Measurements from ENCODE around the gene FGF1. TPM values are rescaled to one million over a fixed set of nuclear protein-coding genes. Genes with fewer than 3 reads are reported as not detected.

The FGF1 gene
- total and polyA plus RNA-seq, 4 donors = 19.8 to 44.2 (median 25.0) TPM

DNA sequence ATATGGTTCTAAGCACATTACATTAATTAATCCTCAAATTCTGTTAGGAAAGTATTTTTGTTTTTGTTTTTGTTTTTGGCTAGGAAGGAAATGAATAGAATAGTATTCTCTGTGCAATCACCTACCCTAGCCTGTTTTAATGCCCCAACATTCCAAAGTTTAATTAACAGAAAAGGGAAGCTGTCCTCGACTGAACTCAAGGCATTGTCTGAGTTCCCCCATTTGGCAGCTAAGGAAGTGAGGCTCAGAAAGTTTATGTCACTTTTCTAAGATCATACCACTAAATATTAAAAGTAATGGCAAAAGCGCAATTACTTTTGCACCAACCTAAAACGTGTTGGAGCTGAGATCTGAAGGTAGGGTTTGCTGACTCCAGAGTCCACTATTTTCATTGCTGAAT, 59.8 kb downstream of the FGF1 start:
- ATAC-seq (ENCODE audit: low FRiP score) (no peak), DNase-seq (no peak)
- intact Hi-C loops (cut with DNase I) = no loop called here
- Histone ChIP-seq H3K4me1 (ENCODE audit: control insufficient read depth in 1 of 2, insufficient read depth in 2 of 2, low read length in 2 of 2) (peaks cover 0 to 8% of the 10 kb centered on the region in 2 donors), H3K4me3 (ENCODE audit: low read length in 2 of 2) (no peak overlapping the region), H3K36me3 (ENCODE audit: control insufficient read depth in 1 of 2, insufficient read depth in 2 of 2, low read length in 1 of 2) (no peaks in the 10 kb centered on the region), H3K9me3 (ENCODE audit: control insufficient read depth, low read length) (no peaks in the 10 kb centered on the region), H3K27ac (ENCODE audit: low read depth in 1 of 2, low read length in 2 of 2) (no peak overlapping the region), H3K27me3 (ENCODE audit: control insufficient read depth in 1 of 2, insufficient read depth in 2 of 2, low read length in 1 of 2) (no peaks in the 10 kb centered on the region)
- WGBS, 2 donors = 69 to 74% methylated on average over 3 of the region's 3 CpGs

DNA sequence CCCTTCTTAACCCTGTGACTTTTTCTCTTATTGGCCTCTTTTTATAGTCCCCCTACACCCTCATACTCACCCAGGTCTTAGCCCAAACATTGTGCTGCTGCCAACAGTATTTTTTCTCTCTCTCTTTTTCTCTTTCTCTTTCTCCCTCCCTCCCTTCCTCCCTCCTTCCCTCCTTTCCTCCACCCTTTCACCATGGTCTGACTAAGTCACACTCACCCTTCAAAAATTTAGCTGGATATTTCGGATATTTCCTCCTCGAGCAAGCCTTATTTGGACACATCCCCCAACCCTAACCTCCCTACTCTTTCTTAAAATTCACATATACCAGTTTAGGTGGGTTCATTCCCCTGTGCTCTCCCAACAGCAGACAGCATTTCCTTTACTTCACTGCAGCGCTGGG, 64.7 kb downstream of the FGF1 start:
- peak; percentile 49 for ATAC-seq (ENCODE audit: low FRiP score)
- no peaks in the 10 kb centered on the region for H3K9me3 ChIP-seq (ENCODE audit: control insufficient read depth, low read length)
- intact Hi-C loops (cut with DNase I) = no loop called here
- no peak overlapping the region for H3K4me3 ChIP-seq (ENCODE audit: low read length in 2 of 2)
- H3K27me3 ChIP-seq (ENCODE audit: control insufficient read depth in 1 of 2, insufficient read depth in 2 of 2, low read length in 1 of 2) = no peaks in the 10 kb centered on the region
- no peak for DNase-seq
- H3K4me1 ChIP-seq (ENCODE audit: control insufficient read depth in 1 of 2, insufficient read depth in 2 of 2, low read length in 2 of 2) = peaks cover 0 to 10% of the 10 kb centered on the region in 2 donors
- H3K36me3 ChIP-seq (ENCODE audit: control insufficient read depth in 1 of 2, insufficient read depth in 2 of 2, low read length in 1 of 2) = no peaks in the 10 kb centered on the region
- peak overlapping the region; percentile 91 to 93 for H3K27ac ChIP-seq (ENCODE audit: low read depth in 1 of 2, low read length in 2 of 2)
- 29 to 34% methylated on average over 3 of the region's 3 CpGs for WGBS, 2 donors

DNA sequence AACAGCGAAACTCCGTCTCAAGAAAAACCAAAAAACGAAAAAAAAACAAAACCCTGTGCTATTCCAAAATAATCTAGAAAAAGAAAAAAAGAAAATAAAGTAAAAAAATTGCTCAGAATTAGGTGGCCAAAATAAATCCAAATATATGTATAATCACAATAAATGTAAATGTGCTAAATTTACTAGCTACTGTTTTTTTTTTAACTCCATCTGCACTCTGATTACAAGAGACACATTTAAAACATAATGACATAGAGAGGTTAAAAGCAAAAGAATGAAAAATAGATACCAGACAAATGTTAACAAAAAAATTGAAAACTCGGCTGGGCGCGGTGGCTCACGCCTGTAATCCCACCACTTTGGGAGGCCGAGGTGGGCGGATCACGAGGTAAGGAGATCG, 66.1 kb downstream of the FGF1 start:
- H3K9me3 ChIP-seq (ENCODE audit: control insufficient read depth, low read length) = no peaks in the 10 kb centered on the region

DNA sequence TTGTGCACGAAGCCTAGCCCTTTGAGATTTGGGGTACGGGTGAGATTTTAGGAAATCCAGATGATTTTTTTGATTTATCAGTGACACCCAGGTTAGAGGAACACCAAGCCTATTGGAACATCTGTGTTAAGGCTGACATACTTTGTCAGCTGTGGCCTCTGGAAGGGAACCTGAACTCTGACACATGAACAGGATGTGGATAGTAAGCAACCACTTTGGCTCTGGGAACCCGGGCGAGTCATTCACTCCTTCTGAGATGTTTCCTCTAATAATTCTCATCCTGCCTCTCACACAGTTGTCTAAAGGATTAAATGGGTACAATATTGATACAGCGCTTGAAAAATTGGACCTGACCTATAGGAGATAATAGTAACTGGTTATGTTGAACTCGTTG, 67.8 kb downstream of the FGF1 start:
- no peaks in the 10 kb centered on the region for H3K36me3 ChIP-seq (ENCODE audit: control insufficient read depth in 1 of 2, insufficient read depth in 2 of 2, low read length in 1 of 2)
- 80 to 81% methylated on average over 6 of the region's 6 CpGs for WGBS, 2 donors
- no peaks in the 10 kb centered on the region for H3K9me3 ChIP-seq (ENCODE audit: control insufficient read depth, low read length)
- no peak for DNase-seq
- no peak overlapping the region for H3K4me3 ChIP-seq (ENCODE audit: low read length in 2 of 2)
- intact Hi-C loops (cut with DNase I) = no loop called here
- H3K27ac ChIP-seq (ENCODE audit: low read depth in 1 of 2, low read length in 2 of 2) = no peak overlapping the region
- H3K4me1 ChIP-seq (ENCODE audit: control insufficient read depth in 1 of 2, insufficient read depth in 2 of 2, low read length in 2 of 2) = peaks cover 0 to 10% of the 10 kb centered on the region in 2 donors
- no peaks in the 10 kb centered on the region for H3K27me3 ChIP-seq (ENCODE audit: control insufficient read depth in 1 of 2, insufficient read depth in 2 of 2, low read length in 1 of 2)
- ATAC-seq (ENCODE audit: low FRiP score) = no peak

More for the DNA sequence above, 66.1 kb downstream of the FGF1 start:
- Histone ChIP-seq H3K27me3 (ENCODE audit: control insufficient read depth in 1 of 2, insufficient read depth in 2 of 2, low read length in 1 of 2) (no peaks in the 10 kb centered on the region), H3K4me3 (ENCODE audit: low read length in 2 of 2) (no peak overlapping the region), H3K4me1 (ENCODE audit: control insufficient read depth in 1 of 2, insufficient read depth in 2 of 2, low read length in 2 of 2) (peaks cover 0 to 10% of the 10 kb centered on the region in 2 donors), H3K27ac (ENCODE audit: low read depth in 1 of 2, low read length in 2 of 2) (no peak overlapping the region), H3K36me3 (ENCODE audit: control insufficient read depth in 1 of 2, insufficient read depth in 2 of 2, low read length in 1 of 2) (no peaks in the 10 kb centered on the region)
- no peak for ATAC-seq (ENCODE audit: low FRiP score)
- 88 to 91% methylated on average over 11 of the region's 11 CpGs for WGBS, 2 donors
- no peak for DNase-seq
- intact Hi-C loops (cut with DNase I) = no loop called here

DNA sequence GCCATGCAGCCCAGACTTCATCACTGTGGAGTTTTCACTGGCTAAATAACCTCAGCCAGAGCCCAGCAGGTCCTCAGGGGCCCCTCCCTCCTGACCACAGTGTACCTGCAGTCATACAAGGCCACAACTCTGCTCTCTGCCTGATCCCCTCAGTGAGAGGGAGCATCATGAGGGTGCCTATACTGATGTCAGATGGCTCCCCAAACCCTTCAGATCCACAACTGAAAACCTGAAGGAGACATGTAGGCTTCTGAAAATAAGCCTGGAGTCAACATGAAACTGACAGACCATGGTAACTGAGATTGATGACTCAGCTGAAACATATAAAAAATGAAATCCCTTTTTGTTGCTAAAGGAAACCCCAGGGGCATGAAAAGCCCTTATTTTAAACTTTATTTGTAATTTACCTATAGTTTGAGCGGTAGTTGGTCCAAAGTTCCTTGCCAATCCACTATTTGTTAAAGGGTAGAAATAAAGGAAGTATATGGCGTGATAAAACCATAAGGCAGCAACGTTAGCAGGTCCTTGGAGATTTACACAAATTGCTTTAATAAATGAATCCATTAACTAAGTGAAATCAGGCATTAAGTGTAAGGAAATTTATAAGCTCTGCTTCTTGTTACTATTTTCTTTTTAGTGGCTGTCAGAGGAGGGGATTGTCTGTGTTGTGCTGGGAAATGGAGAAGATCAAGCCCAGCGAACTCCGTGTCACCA, 68.3 kb downstream of the FGF1 start:
- Histone ChIP-seq H3K9me3 (ENCODE audit: control insufficient read depth, low read length) (no peaks in the 10 kb centered on the region), H3K4me1 (ENCODE audit: control insufficient read depth in 1 of 2, insufficient read depth in 2 of 2, low read length in 2 of 2) (peaks cover 0 to 10% of the 10 kb centered on the region in 2 donors), H3K36me3 (ENCODE audit: control insufficient read depth in 1 of 2, insufficient read depth in 2 of 2, low read length in 1 of 2) (no peaks in the 10 kb centered on the region), H3K27me3 (ENCODE audit: control insufficient read depth in 1 of 2, insufficient read depth in 2 of 2, low read length in 1 of 2) (no peaks in the 10 kb centered on the region), H3K27ac (ENCODE audit: low read depth in 1 of 2, low read length in 2 of 2) (no peak overlapping the region), H3K4me3 (ENCODE audit: low read length in 2 of 2) (no peak overlapping the region)
- 94 to 95% methylated on average over 5 of the region's 5 CpGs for WGBS, 2 donors
- DNase-seq (no peak), ATAC-seq (ENCODE audit: low FRiP score) (no peak)
- intact Hi-C loops (cut with DNase I) = no loop called here

DNA sequence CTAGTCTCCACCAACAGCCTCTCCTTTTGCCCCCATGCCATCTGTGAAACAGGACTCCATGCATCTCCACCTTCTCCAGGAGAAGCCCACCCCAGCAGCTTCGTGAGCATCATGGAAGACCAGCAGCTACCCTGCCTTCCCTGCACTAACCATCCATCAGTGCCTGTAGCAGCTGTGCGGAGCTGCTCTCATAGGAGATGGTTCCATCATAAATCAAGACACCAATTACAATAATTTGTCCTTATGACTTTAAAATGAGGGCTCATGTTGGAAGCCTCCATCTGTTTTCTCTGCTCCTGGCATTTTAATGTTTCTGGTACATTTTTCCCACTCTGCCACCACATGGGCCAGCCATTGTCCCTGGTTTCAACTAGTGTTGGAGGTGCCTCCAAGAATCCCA, 69.9 kb downstream of the FGF1 start:
- no peaks in the 10 kb centered on the region for H3K9me3 ChIP-seq (ENCODE audit: control insufficient read depth, low read length)
- DNase-seq = no peak
- WGBS, 2 donors = 97 to 98% methylated on average over 2 of the region's 2 CpGs
- H3K36me3 ChIP-seq (ENCODE audit: control insufficient read depth in 1 of 2, insufficient read depth in 2 of 2, low read length in 1 of 2) = no peaks in the 10 kb centered on the region
- peaks cover 0 to 2% of the 10 kb centered on the region in 2 donors for H3K4me1 ChIP-seq (ENCODE audit: control insufficient read depth in 1 of 2, insufficient read depth in 2 of 2, low read length in 2 of 2)
- ATAC-seq (ENCODE audit: low FRiP score) = no peak
- H3K27me3 ChIP-seq (ENCODE audit: control insufficient read depth in 1 of 2, insufficient read depth in 2 of 2, low read length in 1 of 2) = no peaks in the 10 kb centered on the region
- intact Hi-C loops (cut with DNase I) = no loop called here
- no peak overlapping the region for H3K4me3 ChIP-seq (ENCODE audit: low read length in 2 of 2)
- no peak overlapping the region for H3K27ac ChIP-seq (ENCODE audit: low read depth in 1 of 2, low read length in 2 of 2)

DNA sequence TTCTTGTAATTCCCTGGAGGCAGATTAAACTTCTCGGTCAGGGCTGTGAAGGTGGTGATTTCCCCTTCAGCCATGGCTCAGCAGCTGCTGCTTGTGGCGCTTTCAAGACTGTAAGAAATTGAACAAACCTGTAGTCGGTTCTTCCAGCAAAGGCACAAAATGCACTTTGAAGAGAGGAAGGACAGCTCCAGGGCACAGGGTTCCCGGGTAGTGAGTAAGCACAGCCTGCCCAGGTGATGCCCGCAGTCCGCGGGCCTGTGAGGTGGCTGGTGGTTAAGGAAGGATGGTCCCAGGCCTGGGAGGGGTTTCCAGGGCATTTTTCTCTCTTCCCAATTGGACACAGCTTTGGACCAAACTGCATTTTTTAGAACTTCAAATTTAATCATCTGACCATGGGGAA, 71.8 kb downstream of the FGF1 start:
- no peak for ATAC-seq (ENCODE audit: low FRiP score)
- Histone ChIP-seq H3K9me3 (ENCODE audit: control insufficient read depth, low read length) (no peaks in the 10 kb centered on the region), H3K36me3 (ENCODE audit: control insufficient read depth in 1 of 2, insufficient read depth in 2 of 2, low read length in 1 of 2) (peaks cover 0 to 1% of the 10 kb centered on the region in 2 donors), H3K4me1 (ENCODE audit: control insufficient read depth in 1 of 2, insufficient read depth in 2 of 2, low read length in 2 of 2) (peaks cover 0 to 2% of the 10 kb centered on the region in 2 donors), H3K4me3 (ENCODE audit: low read length in 2 of 2) (no peak overlapping the region), H3K27me3 (ENCODE audit: control insufficient read depth in 1 of 2, insufficient read depth in 2 of 2, low read length in 1 of 2) (no peaks in the 10 kb centered on the region), H3K27ac (ENCODE audit: low read depth in 1 of 2, low read length in 2 of 2) (no peak overlapping the region)
- no peak for DNase-seq
- WGBS, 2 donors = 84 to 87% methylated on average over 7 of the region's 7 CpGs
- intact Hi-C loops (cut with DNase I) = loop anchor here in 1 of 2 donors (5.0 kb wide), 1 partner anchor 278 kb away; no protein-coding TSS in a partner anchor

- intact Hi-C loops (cut with DNase I) = loop anchor here in 1 of 2 donors (5.0 kb wide), 1 partner anchor 279 kb away; no protein-coding TSS in a partner anchor
- H3K4me1 ChIP-seq (ENCODE audit: control insufficient read depth in 1 of 2, insufficient read depth in 2 of 2, low read length in 2 of 2) = peaks cover 0 to under 1% of the 10 kb centered on the region in 2 donors
- peaks cover 0 to 1% of the 10 kb centered on the region in 2 donors for H3K36me3 ChIP-seq (ENCODE audit: control insufficient read depth in 1 of 2, insufficient read depth in 2 of 2, low read length in 1 of 2)
- no peaks in the 10 kb centered on the region for H3K9me3 ChIP-seq (ENCODE audit: control insufficient read depth, low read length)
- no peak for ATAC-seq (ENCODE audit: low FRiP score)
- 83 to 84% methylated on average over 9 of the region's 9 CpGs for WGBS, 2 donors
- DNase-seq = no peak
- H3K27ac ChIP-seq (ENCODE audit: low read depth in 1 of 2, low read length in 2 of 2) = no peak overlapping the region
- H3K4me3 ChIP-seq (ENCODE audit: low read length in 2 of 2) = no peak overlapping the region
- H3K27me3 ChIP-seq (ENCODE audit: control insufficient read depth in 1 of 2, insufficient read depth in 2 of 2, low read length in 1 of 2) = no peaks in the 10 kb centered on the region
Measured at GRCh38 chr5:142613271-142613671, 72.6 kb downstream of the FGF1 start.

All from aorta (tissue), 5 donors.